Gastroesophageal sphincter (tissue), 4 donors: Measurements from ENCODE around the gene PARVG. TPM values are rescaled to one million over a fixed set of nuclear protein-coding genes. Genes with fewer than 3 reads are reported as not detected.

Experiments used
- ATAC-seq: fragments of 150-250 bp; one replicate; pipeline ENCODE4 v1.9.1; 2016; ENCODE audit warnings: mild to moderate bottlenecking, moderate library complexity
- H3K27ac ChIP-seq, 4 donors: fragments of 200-600 bp; sonication (generic) in 3 of 4; 1 replicate in 3 of 4; 2 replicates in 1 of 4; pipeline ENCODE4 v1.5.1; 2016 to 2019
- H3K27me3 ChIP-seq: fragments of 200-600 bp; sonication (generic); one replicate; pipeline ENCODE4 v1.5.1; 2019
- H3K36me3 ChIP-seq, 2 donors: fragments of 200-600 bp; sonication (generic); one replicate each; pipeline ENCODE4 v1.5.1; 2019; ENCODE audit warnings: control low read depth in 1 of 2
- H3K4me1 ChIP-seq, 3 donors: fragments of 200-600 bp; sonication (generic); 1 replicate in 2 of 3; 2 replicates in 1 of 3; pipeline ENCODE4 v1.5.1; 2016 to 2019; ENCODE audit warnings: control low read depth in 2 of 3
- H3K4me3 ChIP-seq, 2 donors: fragments of 200-600 bp; sonication (generic); one replicate each; pipeline ENCODE4 v1.5.1; 2019; ENCODE audit warnings: mild to moderate bottlenecking in 1 of 2, moderate library complexity in 1 of 2
- H3K9me3 ChIP-seq, 3 donors: fragments of 200-600 bp; sonication (generic); one replicate each; pipeline ENCODE4 v1.5.1; 2017 to 2019; ENCODE audit warnings: control low read depth in 2 of 3
- EP300 ChIP-seq: sonication (generic); formaldehyde crosslinking; IDR thresholded peaks from one replicate; pipeline ENCODE4 v1.6.1; 2017; ENCODE audit warnings: antibody characterized with exemption, mild to moderate bottlenecking
- POLR2A ChIP-seq, 2 donors: fragments of 450-650 bp; IDR thresholded peaks; one replicate each; pipeline ENCODE4 v1.6.1; 2017; ENCODE audit warnings: antibody characterized with exemption in 2 of 2, mild to moderate bottlenecking in 2 of 2, moderate library complexity in 1 of 2
- POLR2AphosphoS5 ChIP-seq: sonication (generic); formaldehyde crosslinking; IDR thresholded peaks from one replicate; pipeline ENCODE4 v1.6.1; 2017; ENCODE audit warnings: antibody characterized with exemption
- WGBS, 2 donors: methylation state at CpG; one replicate each; pipeline ENCODE4 v1.1.5; 2018; ENCODE audit warnings: low coverage in 1 of 2; 5-methylcytosine and 5-hydroxymethylcytosine counted together
- total RNA-seq, 4 donors: library from RNA; depleted of rRNA; stranded (reverse); fragments of >200 nt; gene quantifications; one replicate each; pipeline ENCODE4 v1.1.0, GENCODE V29; 2016
- TF ChIP-seq, protein P1 (sequence below), 4 experiments: fragments of 200-600 bp in 2 of 4; fragments of 450-650 bp in 2 of 4; sonication (generic) in 1 of 4; IDR thresholded peaks; one replicate each; pipeline ENCODE4 v1.5.1; 2017 to 2019; ENCODE audit warnings: antibody characterized with exemption in 4 of 4, mild to moderate bottlenecking in 2 of 4, moderate library complexity in 2 of 4

PARVG gene
- total RNA-seq, 4 donors from 2014 or later: 7.0 to 18.2 (median 11.3) TPM

DNA sequence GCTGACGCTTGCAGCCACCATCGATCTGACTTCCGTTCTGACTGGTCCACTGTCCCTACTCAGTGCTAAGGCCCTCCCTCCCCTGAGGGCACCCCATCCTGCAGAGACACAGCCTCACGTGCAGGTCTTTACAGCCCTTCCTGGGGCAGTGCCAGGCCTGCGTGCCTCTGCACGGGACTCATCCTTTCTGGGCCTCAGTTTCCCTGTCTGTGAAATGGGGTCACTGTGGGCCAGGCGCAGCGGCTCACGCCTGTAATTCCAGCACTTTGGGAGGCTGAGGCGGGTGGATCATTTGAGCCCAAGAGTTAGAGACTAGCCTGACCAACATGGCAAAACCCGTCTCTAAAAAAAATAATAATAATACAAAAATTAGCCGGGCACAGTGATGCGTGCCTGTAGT, 17.8 kb upstream of the PARVG start:
- WGBS, 2 donors: 88% methylated on average over 5 of the region's 13 CpGs; no CpG with 5 or more reads in 1 of the 2 donors
- no peak overlapping the region for H3K27ac ChIP-seq
- no peak overlapping the region for H3K4me3 ChIP-seq
- TF ChIP-seq EP300: no peak
- TF ChIP-seq, protein P1, sequence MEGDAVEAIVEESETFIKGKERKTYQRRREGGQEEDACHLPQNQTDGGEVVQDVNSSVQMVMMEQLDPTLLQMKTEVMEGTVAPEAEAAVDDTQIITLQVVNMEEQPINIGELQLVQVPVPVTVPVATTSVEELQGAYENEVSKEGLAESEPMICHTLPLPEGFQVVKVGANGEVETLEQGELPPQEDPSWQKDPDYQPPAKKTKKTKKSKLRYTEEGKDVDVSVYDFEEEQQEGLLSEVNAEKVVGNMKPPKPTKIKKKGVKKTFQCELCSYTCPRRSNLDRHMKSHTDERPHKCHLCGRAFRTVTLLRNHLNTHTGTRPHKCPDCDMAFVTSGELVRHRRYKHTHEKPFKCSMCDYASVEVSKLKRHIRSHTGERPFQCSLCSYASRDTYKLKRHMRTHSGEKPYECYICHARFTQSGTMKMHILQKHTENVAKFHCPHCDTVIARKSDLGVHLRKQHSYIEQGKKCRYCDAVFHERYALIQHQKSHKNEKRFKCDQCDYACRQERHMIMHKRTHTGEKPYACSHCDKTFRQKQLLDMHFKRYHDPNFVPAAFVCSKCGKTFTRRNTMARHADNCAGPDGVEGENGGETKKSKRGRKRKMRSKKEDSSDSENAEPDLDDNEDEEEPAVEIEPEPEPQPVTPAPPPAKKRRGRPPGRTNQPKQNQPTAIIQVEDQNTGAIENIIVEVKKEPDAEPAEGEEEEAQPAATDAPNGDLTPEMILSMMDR (IDR thresholded peaks at IDR 0.05): no peak
- no peak for TF ChIP-seq POLR2AphosphoS5
- no peak for TF ChIP-seq POLR2A (IDR thresholded peaks at IDR 0.05)
- H3K4me1 ChIP-seq: peaks cover 0 to 25% (median 0%) of the 10 kb centered on the region in 3 donors
- no peaks in the 10 kb centered on the region for H3K27me3 ChIP-seq
- no peaks in the 10 kb centered on the region for H3K9me3 ChIP-seq
- ATAC-seq: no peak
- peaks cover 0 to 75% of the 10 kb centered on the region in 2 donors for H3K36me3 ChIP-seq

DNA sequence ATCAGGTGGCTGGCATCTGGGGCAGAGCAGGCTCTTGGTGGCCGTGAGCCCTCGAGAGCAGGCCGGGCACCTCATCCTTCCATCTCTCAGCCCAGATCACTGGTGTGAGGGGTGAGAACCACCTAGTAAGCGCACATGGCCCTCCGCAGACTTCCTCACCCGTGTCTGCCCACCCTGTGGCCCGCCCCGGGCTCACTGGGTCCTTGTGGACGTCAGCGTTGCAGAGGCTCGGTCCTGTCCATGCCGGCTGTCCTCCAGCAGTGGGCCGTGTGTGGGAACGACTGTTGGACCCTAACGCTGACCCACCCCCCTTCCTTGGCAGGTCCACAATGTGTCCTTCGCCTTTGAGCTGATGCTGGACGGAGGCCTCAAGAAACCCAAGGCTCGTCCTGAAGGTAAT, 17.2 kb upstream of the PARVG start:
- Histone ChIP-seq H3K36me3 (peaks cover 0 to 75% of the 10 kb centered on the region in 2 donors), H3K27ac (no peak overlapping the region), H3K4me3 (no peak overlapping the region), H3K4me1 (peaks cover 0 to 19% (median 0%) of the 10 kb centered on the region in 3 donors), H3K27me3 (no peaks in the 10 kb centered on the region), H3K9me3 (no peaks in the 10 kb centered on the region)
- no peak for ATAC-seq
- TF ChIP-seq EP300: no peak
- TF ChIP-seq POLR2AphosphoS5: no peak
- no peak for TF ChIP-seq POLR2A (IDR thresholded peaks at IDR 0.05)
- WGBS, 2 donors: 95% methylated on average over 5 to 7 of the region's 18 CpGs

DNA sequence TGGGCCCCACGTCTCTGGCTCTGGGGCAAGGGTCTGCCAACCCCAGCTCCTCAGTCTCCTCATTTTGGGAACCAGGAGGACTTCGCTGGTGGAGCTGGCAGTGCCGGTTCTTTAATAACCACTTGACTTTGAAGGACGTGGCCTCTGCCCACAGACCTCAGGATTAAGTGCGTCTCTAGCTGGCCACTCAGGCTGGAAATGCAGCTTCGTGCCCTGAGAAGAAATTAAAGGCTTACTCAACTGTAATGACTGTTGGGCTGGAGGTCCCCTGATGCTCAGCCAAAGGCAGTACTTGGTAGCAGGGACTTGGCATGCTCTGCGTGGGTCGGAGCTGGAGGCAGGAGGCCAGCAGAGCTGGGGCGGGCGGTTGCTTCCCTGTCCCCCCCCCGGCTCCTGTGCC, 16.7 kb upstream of the PARVG start:
- 52 to 84% methylated on average over 3 to 6 of the region's 11 CpGs for WGBS, 2 donors
- Histone ChIP-seq H3K27me3 (no peaks in the 10 kb centered on the region), H3K27ac (no peak overlapping the region), H3K4me3 (no peak overlapping the region), H3K4me1 (peaks cover 0 to 15% (median 0%) of the 10 kb centered on the region in 3 donors), H3K9me3 (no peaks in the 10 kb centered on the region), H3K36me3 (peaks cover 0 to 75% of the 10 kb centered on the region in 2 donors)
- TF ChIP-seq EP300 (no peak), POLR2AphosphoS5 (no peak), POLR2A (IDR thresholded peaks at IDR 0.05) (no peak)
- TF ChIP-seq, protein P1 (IDR thresholded peaks at IDR 0.05): no peak
- ATAC-seq: no peak

DNA sequence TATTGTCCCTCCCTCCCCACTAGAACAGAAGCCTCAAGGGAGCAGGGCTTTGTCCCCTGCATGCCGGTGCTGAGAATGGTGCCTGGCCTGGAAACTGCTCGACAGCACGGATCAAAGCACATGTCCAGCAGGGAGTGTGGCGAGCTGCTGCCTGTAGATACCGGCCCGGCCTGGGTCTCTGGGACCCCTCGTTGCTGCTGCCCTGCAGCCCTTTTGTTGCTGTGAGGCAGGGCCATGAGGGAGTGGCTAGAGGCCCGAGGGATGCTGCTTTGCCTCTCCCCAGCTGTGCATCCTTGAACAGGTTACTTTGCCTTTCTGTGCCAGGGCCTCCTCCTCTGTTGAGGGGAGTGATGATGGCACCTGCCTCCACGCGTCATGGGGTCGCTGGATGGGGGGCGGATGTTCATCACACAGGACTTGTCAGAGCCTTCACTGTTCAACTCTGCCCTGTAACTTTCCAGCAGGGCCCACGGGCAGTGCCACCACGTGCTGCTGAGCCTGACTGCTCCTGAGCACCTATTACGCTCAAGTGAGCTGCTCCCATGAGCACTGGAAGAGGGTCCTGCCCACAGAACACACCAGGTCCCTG, 15.3 kb upstream of the PARVG start:
- no peak overlapping the region for H3K4me3 ChIP-seq
- WGBS, 2 donors: no CpG with 5 or more reads among the region's 15 CpGs
- ATAC-seq: no peak

DNA sequence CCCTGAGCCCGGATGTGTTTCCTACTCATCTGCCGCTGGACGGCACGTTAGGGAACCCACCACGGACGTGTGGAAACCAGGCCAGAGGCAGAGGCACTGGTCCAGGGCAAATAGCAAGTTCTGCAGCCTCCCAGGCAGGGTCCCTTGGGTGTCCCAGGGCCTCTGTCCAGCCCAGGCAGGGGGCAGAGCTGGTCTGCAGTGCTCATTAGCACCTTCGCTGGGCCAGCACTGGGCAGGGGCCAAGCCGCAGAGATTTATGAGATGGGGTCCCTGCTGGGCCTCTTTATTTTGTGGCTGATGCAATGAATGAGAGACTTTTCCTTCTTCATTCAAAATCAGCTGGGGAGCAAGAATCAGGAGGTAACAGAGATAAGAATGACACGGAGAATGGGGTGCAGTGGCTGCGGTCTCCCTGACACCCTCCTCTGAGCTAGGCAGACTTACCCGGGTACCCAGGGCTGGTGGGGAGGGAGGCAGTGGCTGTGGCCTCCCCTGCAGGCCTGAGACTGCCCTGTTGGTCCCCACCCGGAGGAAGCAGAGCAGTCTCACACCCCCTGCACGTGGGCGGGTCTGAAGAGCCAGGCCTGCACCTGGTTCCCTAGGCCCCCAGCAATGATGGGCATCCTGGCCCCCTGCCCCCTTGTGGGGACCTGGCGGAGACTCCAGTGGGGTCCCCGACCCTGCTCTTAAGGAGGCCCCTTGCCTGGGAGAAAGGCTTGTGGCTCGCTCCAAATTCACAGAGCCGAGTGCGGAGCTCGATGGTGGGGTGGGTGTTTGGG, 14.0 kb upstream of the PARVG start:
- no peaks in the 10 kb centered on the region for H3K4me1 ChIP-seq
- no peaks in the 10 kb centered on the region for H3K9me3 ChIP-seq
- no peaks in the 10 kb centered on the region for H3K27me3 ChIP-seq
- peaks cover 0 to 73% of the 10 kb centered on the region in 2 donors for H3K36me3 ChIP-seq
- WGBS, 2 donors: 100% methylated on average over 2 of the region's 20 CpGs; no CpG with 5 or more reads in 1 of the 2 donors
- no peak for ATAC-seq
- TF ChIP-seq, protein P1 (IDR thresholded peaks at IDR 0.05): no peak
- no peak for TF ChIP-seq POLR2A (IDR thresholded peaks at IDR 0.05)
- no peak for TF ChIP-seq POLR2AphosphoS5
- no peak for TF ChIP-seq EP300
- H3K4me3 ChIP-seq: no peak overlapping the region
- H3K27ac ChIP-seq: no peak overlapping the region

More for the DNA sequence above, 15.3 kb upstream of the PARVG start:
- Histone ChIP-seq H3K9me3 (no peaks in the 10 kb centered on the region), H3K36me3 (peaks cover 0 to 76% of the 10 kb centered on the region in 2 donors), H3K4me1 (peaks cover 0 to 1% (median 0%) of the 10 kb centered on the region in 3 donors), H3K27me3 (no peaks in the 10 kb centered on the region), H3K27ac (no peak overlapping the region)
- TF ChIP-seq EP300 (no peak), POLR2A (IDR thresholded peaks at IDR 0.05) (no peak), POLR2AphosphoS5 (no peak)
- TF ChIP-seq, protein P1 (IDR thresholded peaks at IDR 0.05): no peak
